K562 (cell line): ENCODE measurements around the gene TP53RK. TPM values are rescaled to one million over a fixed set of nuclear protein-coding genes. Genes with fewer than 3 reads are reported as not detected.

Experiments
- KDM5B ChIP-seq: fragments of 200-600 bp; sonication (generic); IDR thresholded peaks from 2 replicates; pipeline ENCODE4 v1.6.1; 2012; ENCODE audit warnings: low read depth, mild to moderate bottlenecking, moderate library complexity, low read length, control low read depth, inconsistent platforms; ENCODE audit not compliant: insufficient replicate concordance
- KLF13 ChIP-seq: fragments of 450-650 bp; IDR thresholded peaks from 2 replicates; pipeline ENCODE4 v1.6.1; 2016; ENCODE audit warnings: missing genetic modification characterization, low read depth, mild to moderate bottlenecking, missing compliant biosample characterization, moderate library complexity, borderline replicate concordance
- MECOM ChIP-seq: fragments of 250-450 bp; sonication (Bioruptor Pico); IDR thresholded peaks from 2 replicates; pipeline ENCODE4 v1.8.0; 2022; ENCODE audit warnings: inconsistent platforms
- RREB1 ChIP-seq: fragments of 250-450 bp; sonication (Bioruptor Pico); IDR thresholded peaks from 2 replicates; pipeline ENCODE4 v1.4.0; 2020
- TCF15 ChIP-seq: fragments of 250-450 bp; sonication (Bioruptor Pico); IDR thresholded peaks from 2 replicates; pipeline ENCODE4 v1.8.0; 2022; ENCODE audit warnings: moderate library complexity, mild to moderate bottlenecking, inconsistent platforms
- YBX1 ChIP-seq: fragments of 450-650 bp; IDR thresholded peaks from 2 replicates; pipeline ENCODE4 v1.7.1; 2016; ENCODE audit warnings: mild to moderate bottlenecking
- ZNF197 ChIP-seq: fragments of 200-800 bp; sonication (Bioruptor generic); IDR thresholded peaks from 2 replicates; pipeline ENCODE4 v1.6.1; 2016; ENCODE audit warnings: low read depth, missing genetic modification characterization, missing compliant biosample characterization
- ZNF318 ChIP-seq, 2 experiments: fragments of 450-650 bp; IDR thresholded peaks; 2 replicates each; pipeline ENCODE4 v1.6.1; 2016; ENCODE audit warnings: mild to moderate bottlenecking in 2 of 2, borderline replicate concordance in 1 of 2, low read depth in 1 of 2, moderate library complexity in 1 of 2
- polyA plus RNA-seq, 8 experiments: library from polyadenylated mRNA; depleted of rRNA in 4 of 8; stranded (reverse) in 5 of 8; unstranded in 3 of 8; fragments of >200 nt; fragmentation: Nextera tagmentation in 2 of 8; fragmentation: Illumina TruSeq in 1 of 8; extraction: Ambion mirVana in 2 of 8; extraction: Trizol in 1 of 8; gene quantifications; 2 replicates each; pipeline versions ENCODE4 v1.2.1 to v1.2.3, GENCODE V29; 2011 to 2014; ENCODE audit warnings: inconsistent platforms in 1 of 8, missing spikeins in 1 of 8
- total RNA-seq, 7 experiments: library from RNA; depleted of rRNA in 6 of 7; stranded (reverse); fragments of >200 nt in 6 of 7; fragmentation: Illumina TruSeq in 2 of 7; extraction: Trizol in 2 of 7; gene quantifications; 2 replicates each; pipeline versions ENCODE4 v1.2.1 to v1.2.3, GENCODE V29; 2011 to 2021; ENCODE audit warnings: low replicate concordance in 1 of 7

TP53RK gene
- total and polyA plus RNA-seq, 9 of the 15 experiments (the other 6 are each of a cell fraction or from before 2014, with no cell fraction given) = 2.9 to 43.5 (median 17.2) TPM

- TF ChIP-seq ZNF318 (IDR thresholded peaks at IDR 0.05; ENCODE audit: borderline replicate concordance in 1 of 2, low read depth in 1 of 2) = no peak
- TF ChIP-seq KLF13 (tag) = no peak
- no peak for TF ChIP-seq RREB1 (CRISPR knock-in tag)
- TF ChIP-seq ZNF197 = no peak
- no peak for TF ChIP-seq KDM5B
- peak; percentile 61; the same call in 1 of the 2 replicates for TF ChIP-seq MECOM (CRISPR knock-in tag)
- TF ChIP-seq YBX1 = no peak
- no peak for TF ChIP-seq TCF15 (CRISPR knock-in tag)
These were observed 40.2 kb downstream of the TP53RK start (continued) for GRCh38 chr20:46648903-46649649.
